HEK293 (cell line): ENCODE results near the gene AMZ1.
"Not testable (repeated sequence)": the region's sequence is repeated elsewhere in the genome, so short reads cannot be mapped to it uniquely, and the experiment has no call there.

Experiments
- CTCF ChIA-PET: fragments of 350-600 bp; formaldehyde crosslinking; extraction: SDS; loops from one replicate; lab custom pipeline; 2021; ENCODE audit warnings: antibody characterized with exemption; lab: Yijun Ruan, JAX
- POLR2A ChIA-PET: fragments of 300-600 bp; formaldehyde crosslinking; extraction: SDS; loops from one replicate; lab custom pipeline; 2020; ENCODE audit warnings: antibody characterized with exemption, inconsistent platforms; lab: Yijun Ruan, JAX
- H3K27ac ChIP-seq: fragments of 200-500 bp; sonication (Bioruptor generic); 2 replicates; pipeline ENCODE4 v1.5.1; 2014; ENCODE audit warnings: low read depth, low read length, control low read depth, inconsistent platforms; ENCODE audit errors: extremely low read depth
- H3K36me3 ChIP-seq, 2 experiments: fragments of 200-500 bp in 1 of 2; sonication (Bioruptor generic) in 1 of 2; 1 replicate in 1 of 2; 2 replicates in 1 of 2; pipeline ENCODE4 v1.5.1; 2014 to 2017; ENCODE audit warnings: inconsistent platforms in 2 of 2, low read length in 2 of 2; ENCODE audit not compliant: control insufficient read depth in 2 of 2, insufficient read depth in 1 of 2
- H3K4me1 ChIP-seq: fragments of 200-500 bp; sonication (Bioruptor generic); 2 replicates; pipeline ENCODE4 v1.5.1; 2014; ENCODE audit warnings: mild to moderate bottlenecking, low read length, inconsistent platforms; ENCODE audit not compliant: control insufficient read depth, insufficient read depth
- H3K4me3 ChIP-seq: 2 replicates; pipeline ENCODE4 v1.5.1; 2011; ENCODE audit warnings: low read depth, mild to moderate bottlenecking, control low read depth, low read length, moderate library complexity
- H3K9me3 ChIP-seq: fragments of 200-500 bp; sonication (Bioruptor generic); 2 replicates; pipeline ENCODE4 v1.5.1; 2014; ENCODE audit warnings: low read depth, low read length, inconsistent platforms; ENCODE audit not compliant: control insufficient read depth, insufficient read depth
- EGR2 ChIP-seq: fragments of 450-650 bp; formaldehyde crosslinking; IDR thresholded peaks from 2 replicates; pipeline ENCODE4 v1.5.1; 2016; ENCODE audit warnings: low read depth, missing biosample characterization, missing genetic modification characterization
- HOXA7 ChIP-seq: sonication (generic); formaldehyde crosslinking; IDR thresholded peaks from 2 replicates; pipeline ENCODE4 v1.8.1; 2022; ENCODE audit warnings: missing genetic modification reagents, borderline replicate concordance
- KLF1 ChIP-seq: fragments of 450-650 bp; formaldehyde crosslinking; IDR thresholded peaks from 2 replicates; pipeline ENCODE4 v1.5.1; 2016; ENCODE audit warnings: missing biosample characterization, missing genetic modification characterization
- MZF1 ChIP-seq: fragments of 450-650 bp; formaldehyde crosslinking; IDR thresholded peaks from 2 replicates; pipeline ENCODE4 v1.5.1; 2017; ENCODE audit warnings: missing biosample characterization, missing genetic modification characterization, borderline replicate concordance
- RBAK ChIP-seq: fragments of 450-650 bp; formaldehyde crosslinking; IDR thresholded peaks from 2 replicates; pipeline ENCODE4 v1.5.1; 2016; ENCODE audit warnings: missing biosample characterization, missing genetic modification characterization
- ZFHX2 ChIP-seq: fragments of 450-650 bp; formaldehyde crosslinking; conservative IDR thresholded peaks from 2 replicates; pipeline ENCODE4 v1.5.1; 2016; ENCODE audit warnings: missing biosample characterization, missing genetic modification characterization
- ZNF155 ChIP-seq: fragments of 450-650 bp; formaldehyde crosslinking; IDR thresholded peaks from 2 replicates; pipeline ENCODE4 v1.5.1; 2016; ENCODE audit warnings: missing biosample characterization, missing genetic modification characterization
- ZNF274 ChIP-seq, 2 experiments: fragments of 200-500 bp in 1 of 2; fragments of 450-650 bp in 1 of 2; sonication (Bioruptor generic) in 1 of 2; formaldehyde crosslinking in 1 of 2; IDR thresholded peaks; 2 replicates each; pipeline versions ENCODE4 v1.5.1 to v1.6.1; 2014 to 2016; ENCODE audit warnings: borderline replicate concordance in 1 of 2, inconsistent platforms in 1 of 2, low read length in 1 of 2, missing biosample characterization in 1 of 2, missing genetic modification characterization in 1 of 2
- ZNF341 ChIP-seq: fragments of 450-650 bp; formaldehyde crosslinking; IDR thresholded peaks from 2 replicates; pipeline ENCODE4; 2016; ENCODE audit warnings: low read depth, missing biosample characterization, missing genetic modification characterization
- ZNF354C ChIP-seq: fragments of 450-650 bp; formaldehyde crosslinking; IDR thresholded peaks from 2 replicates; pipeline ENCODE4 v1.5.1; 2016; ENCODE audit warnings: missing biosample characterization, missing genetic modification characterization, low read depth, borderline replicate concordance
- ZNF514 ChIP-seq: fragments of 450-650 bp; formaldehyde crosslinking; IDR thresholded peaks from 2 replicates; pipeline ENCODE4 v1.5.1; 2016; ENCODE audit warnings: missing biosample characterization, missing genetic modification characterization
- ZNF660 ChIP-seq: fragments of 450-650 bp; IDR thresholded peaks from 2 replicates; pipeline ENCODE4 v1.5.1; 2018; ENCODE audit warnings: missing biosample characterization, mild to moderate bottlenecking, missing genetic modification characterization
- ZNF664 ChIP-seq: fragments of 450-650 bp; formaldehyde crosslinking; IDR thresholded peaks from 2 replicates; pipeline ENCODE4 v1.5.1; 2016; ENCODE audit warnings: missing biosample characterization, missing genetic modification characterization
- TF ChIP-seq, protein P1 (sequence below): fragments of 450-650 bp; formaldehyde crosslinking; IDR thresholded peaks from 2 replicates; pipeline ENCODE4 v1.5.0; 2017; ENCODE audit warnings: missing biosample characterization, missing genetic modification characterization, borderline replicate concordance
- TF ChIP-seq, protein P2 (sequence below): fragments of 450-650 bp; formaldehyde crosslinking; IDR thresholded peaks from 2 replicates; pipeline ENCODE4 v1.5.1; 2016; ENCODE audit warnings: missing biosample characterization, missing genetic modification characterization

The AMZ1 gene

DNA sequence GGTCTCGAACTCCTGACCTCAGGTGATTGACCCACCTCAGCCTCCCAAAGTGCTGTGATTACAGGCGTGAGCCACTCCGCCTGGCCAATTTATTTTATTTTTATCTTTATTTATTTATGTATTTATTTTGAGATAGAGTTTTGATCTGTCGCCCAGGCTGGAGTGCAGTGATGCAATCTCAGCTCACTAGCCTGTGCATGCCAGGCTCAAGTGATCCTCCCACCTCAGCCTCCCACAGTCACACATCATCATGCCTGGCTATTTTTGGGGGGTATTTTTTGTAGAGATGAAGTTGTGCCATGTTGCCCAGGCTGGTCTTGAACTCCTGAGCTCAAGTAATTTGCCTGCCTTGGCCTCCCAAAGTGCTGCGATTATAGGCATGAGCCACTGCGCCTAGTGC is 14.8 kb upstream of the AMZ1 start:
- CTCF ChIA-PET: interaction anchor here (0.7 to 1.0 kb wide), 3 partner anchors 37 to 189 kb away, joined by 3 to 4 read pairs (median 3); no protein-coding TSS in a partner anchor
- H3K36me3 ChIP-seq, H3K27ac ChIP-seq, H3K4me1 ChIP-seq, H3K9me3 ChIP-seq, H3K4me3 ChIP-seq, POLR2A ChIA-PET: not testable (repeated sequence)
- TF ChIP-seq ZFHX2 (tag by site-specific recombination) (peak; percentile 39), EGR2 (tag by site-specific recombination) (peak; percentile 23; the same call in 1 of the 2 replicates)

DNA sequence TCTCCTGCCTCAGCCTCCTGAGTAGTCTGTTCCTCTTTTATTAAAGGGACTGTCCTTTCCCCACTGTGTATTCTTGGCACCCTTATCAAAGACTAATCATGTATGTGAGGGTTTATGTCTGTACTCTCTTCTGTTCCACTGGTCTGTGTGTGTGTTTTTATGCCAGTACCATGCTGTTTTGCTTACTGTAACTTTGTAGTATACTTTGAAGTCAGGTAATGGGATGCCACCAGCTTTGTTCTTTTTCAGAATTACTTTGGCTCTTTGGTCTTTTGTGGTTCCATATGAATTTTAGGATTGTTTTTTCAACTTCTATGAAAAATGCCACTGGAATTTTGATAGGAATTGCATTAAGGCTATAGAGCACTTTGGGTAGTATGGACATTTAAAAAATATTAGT is 14.1 kb upstream of the AMZ1 start:
- no peaks in the 10 kb centered on the region for H3K9me3 ChIP-seq
- H3K4me1 ChIP-seq: no peaks in the 10 kb centered on the region
- CTCF ChIA-PET: interaction anchor here (0.6 kb wide), 1 partner anchor 36 kb away, joined by 3 read pairs; no protein-coding TSS in a partner anchor
- POLR2A ChIA-PET: no interaction called here
- no peak overlapping the region for H3K27ac ChIP-seq
- H3K36me3 ChIP-seq: no peaks in the 10 kb centered on the region
- no peak for TF ChIP-seq KLF1
- H3K4me3 ChIP-seq: no peak overlapping the region

DNA sequence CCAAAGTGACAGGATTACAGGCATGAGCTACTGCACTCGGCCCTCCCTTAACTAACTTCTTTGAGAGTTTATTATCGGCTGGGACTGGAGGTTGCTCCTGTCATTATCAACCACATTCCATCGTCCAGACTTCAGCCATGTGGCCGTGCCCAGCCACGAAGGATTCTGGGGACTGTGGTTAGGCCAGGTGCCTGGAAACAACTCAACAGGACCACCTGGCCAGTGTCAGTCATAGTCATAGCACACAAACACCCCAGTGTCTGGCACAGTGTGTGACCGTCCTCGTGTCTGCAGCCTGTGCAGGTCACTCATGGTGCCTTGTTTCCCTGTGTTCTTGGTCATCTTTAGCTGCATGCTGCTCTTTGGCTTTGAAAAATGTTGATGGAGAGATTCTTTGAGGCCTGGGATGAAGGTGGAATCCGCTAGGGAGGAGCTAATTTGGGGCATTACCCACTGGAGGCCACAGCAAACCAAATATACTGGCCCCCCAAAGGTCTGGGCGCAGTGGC is 12.7 kb upstream of the AMZ1 start:
- no peak overlapping the region for H3K4me3 ChIP-seq
- no peaks in the 10 kb centered on the region for H3K36me3 ChIP-seq
- no peaks in the 10 kb centered on the region for H3K4me1 ChIP-seq
- TF ChIP-seq ZNF341 (tag by site-specific recombination) (no peak), MZF1 (tag by site-specific recombination) (no peak), ZNF514 (tag by site-specific recombination) (no peak), ZNF274 (IDR thresholded peaks at IDR 0.05; ENCODE audit: low read length) (no peak), ZNF274 (tag by site-specific recombination; IDR thresholded peaks at IDR 0.05; ENCODE audit: borderline replicate concordance) (no peak), RBAK (no peak), ZNF354C (tag by site-specific recombination) (no peak), ZNF155 (no peak), ZNF660 (tag by site-specific recombination) (no peak), HOXA7 (no peak), ZNF664 (tag by site-specific recombination) (no peak)
- TF ChIP-seq, protein P1, sequence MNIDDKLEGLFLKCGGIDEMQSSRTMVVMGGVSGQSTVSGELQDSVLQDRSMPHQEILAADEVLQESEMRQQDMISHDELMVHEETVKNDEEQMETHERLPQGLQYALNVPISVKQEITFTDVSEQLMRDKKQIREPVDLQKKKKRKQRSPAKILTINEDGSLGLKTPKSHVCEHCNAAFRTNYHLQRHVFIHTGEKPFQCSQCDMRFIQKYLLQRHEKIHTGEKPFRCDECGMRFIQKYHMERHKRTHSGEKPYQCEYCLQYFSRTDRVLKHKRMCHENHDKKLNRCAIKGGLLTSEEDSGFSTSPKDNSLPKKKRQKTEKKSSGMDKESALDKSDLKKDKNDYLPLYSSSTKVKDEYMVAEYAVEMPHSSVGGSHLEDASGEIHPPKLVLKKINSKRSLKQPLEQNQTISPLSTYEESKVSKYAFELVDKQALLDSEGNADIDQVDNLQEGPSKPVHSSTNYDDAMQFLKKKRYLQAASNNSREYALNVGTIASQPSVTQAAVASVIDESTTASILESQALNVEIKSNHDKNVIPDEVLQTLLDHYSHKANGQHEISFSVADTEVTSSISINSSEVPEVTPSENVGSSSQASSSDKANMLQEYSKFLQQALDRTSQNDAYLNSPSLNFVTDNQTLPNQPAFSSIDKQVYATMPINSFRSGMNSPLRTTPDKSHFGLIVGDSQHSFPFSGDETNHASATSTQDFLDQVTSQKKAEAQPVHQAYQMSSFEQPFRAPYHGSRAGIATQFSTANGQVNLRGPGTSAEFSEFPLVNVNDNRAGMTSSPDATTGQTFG (tag by site-specific recombination): no peak
- TF ChIP-seq, protein P2, sequence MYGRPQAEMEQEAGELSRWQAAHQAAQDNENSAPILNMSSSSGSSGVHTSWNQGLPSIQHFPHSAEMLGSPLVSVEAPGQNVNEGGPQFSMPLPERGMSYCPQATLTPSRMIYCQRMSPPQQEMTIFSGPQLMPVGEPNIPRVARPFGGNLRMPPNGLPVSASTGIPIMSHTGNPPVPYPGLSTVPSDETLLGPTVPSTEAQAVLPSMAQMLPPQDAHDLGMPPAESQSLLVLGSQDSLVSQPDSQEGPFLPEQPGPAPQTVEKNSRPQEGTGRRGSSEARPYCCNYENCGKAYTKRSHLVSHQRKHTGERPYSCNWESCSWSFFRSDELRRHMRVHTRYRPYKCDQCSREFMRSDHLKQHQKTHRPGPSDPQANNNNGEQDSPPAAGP (tag by site-specific recombination): no peak
- CTCF ChIA-PET: interaction anchor here (0.6 kb wide), 1 partner anchor 39 kb away, joined by 4 read pairs; no protein-coding TSS in a partner anchor
- POLR2A ChIA-PET: no interaction called here
- H3K9me3 ChIP-seq: no peaks in the 10 kb centered on the region
- no peak overlapping the region for H3K27ac ChIP-seq

DNA sequence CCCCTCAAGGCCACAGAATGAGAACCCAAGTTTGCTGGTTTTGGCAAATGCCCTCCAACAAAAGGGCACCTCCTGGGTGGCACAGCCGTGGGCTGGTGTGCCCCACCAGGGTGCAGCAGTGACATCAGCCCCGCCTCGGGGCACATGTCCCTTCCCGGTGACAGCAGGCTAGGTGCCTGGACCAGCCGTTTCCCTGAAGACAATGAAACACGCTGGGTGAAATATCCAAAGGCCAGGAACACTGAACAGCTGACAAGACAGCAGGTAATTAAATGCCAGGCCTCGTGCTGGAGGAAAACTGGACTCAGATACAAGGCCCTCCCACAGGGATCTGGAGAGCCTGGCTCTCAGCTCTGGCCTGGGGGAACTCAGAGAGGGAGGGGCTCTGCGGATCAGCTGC is 11.4 kb upstream of the AMZ1 start:
- H3K27ac ChIP-seq, CTCF ChIA-PET, H3K36me3 ChIP-seq, POLR2A ChIA-PET, H3K4me1 ChIP-seq, H3K9me3 ChIP-seq, H3K4me3 ChIP-seq: not testable (repeated sequence)

DNA sequence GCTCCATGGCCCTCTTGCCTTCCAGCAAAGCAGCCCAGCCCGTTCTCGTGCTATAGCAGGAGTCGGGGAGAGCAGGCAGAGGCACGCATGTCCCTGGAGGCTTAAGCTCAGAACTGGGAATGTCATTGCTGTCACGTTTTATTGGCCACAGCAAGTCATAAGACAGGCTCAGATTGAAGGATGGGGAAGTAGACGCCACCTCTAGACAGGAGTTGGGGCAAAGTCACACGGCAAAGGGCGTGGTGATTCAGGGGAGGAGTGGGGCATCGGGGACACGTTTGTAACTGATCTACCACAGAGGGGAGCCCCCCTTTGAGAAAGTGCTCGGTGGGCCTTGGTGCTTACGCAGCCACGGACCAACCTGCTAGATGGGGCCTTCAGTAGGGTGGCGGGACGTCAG is 9.5 kb upstream of the AMZ1 start:
- CTCF ChIA-PET: interaction anchor here (5.8 kb wide), 1 partner anchor 7 kb away, joined by 27 read pairs; no protein-coding TSS in a partner anchor
- POLR2A ChIA-PET: not testable (repeated sequence)

More for the DNA sequence above, 9.5 kb upstream of the AMZ1 start:
- H3K27ac ChIP-seq, H3K9me3 ChIP-seq, H3K36me3 ChIP-seq, H3K4me1 ChIP-seq, H3K4me3 ChIP-seq: not testable (repeated sequence)
